Measurements from ENCODE around the gene SEMA3G.

The SEMA3G gene

DNA sequence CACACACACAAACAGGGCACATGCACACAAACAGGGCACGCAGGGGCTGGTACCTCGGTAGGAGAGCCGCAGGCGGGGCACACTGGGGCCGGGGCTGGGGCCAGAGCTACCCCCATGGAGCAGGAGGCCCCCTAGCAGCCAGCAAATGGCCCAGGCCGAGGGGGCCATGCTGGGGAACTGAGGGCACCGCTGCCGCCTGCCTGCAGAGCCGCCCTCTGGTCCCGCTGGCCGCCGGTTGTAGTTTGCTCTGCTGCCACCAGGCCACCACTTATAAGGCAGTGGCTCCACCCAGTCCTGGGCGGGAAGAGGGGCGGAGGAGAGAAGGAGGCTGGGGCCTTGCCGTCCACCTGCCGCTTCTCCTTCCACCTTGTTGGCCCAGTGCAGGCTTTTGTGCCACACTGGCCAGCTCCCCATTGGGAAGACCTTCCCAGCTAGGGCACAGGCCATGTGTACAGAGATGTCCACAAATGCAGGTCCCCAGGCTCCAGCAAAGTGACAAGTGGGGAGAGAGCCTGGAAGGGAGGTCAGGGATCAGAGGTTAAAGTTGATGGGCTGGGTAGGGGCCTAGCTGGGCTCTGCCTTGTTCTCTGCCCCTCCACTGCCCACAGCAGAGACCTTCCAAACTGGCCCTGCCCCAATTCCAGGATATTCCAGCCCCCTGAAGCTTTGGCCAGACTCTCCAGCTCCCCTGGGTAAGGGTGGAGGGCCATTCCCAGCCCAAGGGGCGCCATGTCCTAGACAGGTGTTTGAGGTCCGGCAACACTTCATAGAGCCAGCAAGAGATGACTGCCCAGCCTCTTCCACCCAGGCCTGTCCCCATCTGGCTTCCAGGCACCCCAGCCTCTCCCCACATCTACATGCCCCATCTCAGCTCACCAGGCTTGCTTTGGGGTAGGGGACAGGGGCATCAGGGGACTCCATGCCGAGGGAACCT is at the start of gene SEMA3G:
Gene SEMA3G (minus strand): TSS at position 244 of the 934 bp plus-strand sequence. CDS start 76 bp downstream, at position 168.
- DNase-seq, result peak; percentile 23 to 29

DNA sequence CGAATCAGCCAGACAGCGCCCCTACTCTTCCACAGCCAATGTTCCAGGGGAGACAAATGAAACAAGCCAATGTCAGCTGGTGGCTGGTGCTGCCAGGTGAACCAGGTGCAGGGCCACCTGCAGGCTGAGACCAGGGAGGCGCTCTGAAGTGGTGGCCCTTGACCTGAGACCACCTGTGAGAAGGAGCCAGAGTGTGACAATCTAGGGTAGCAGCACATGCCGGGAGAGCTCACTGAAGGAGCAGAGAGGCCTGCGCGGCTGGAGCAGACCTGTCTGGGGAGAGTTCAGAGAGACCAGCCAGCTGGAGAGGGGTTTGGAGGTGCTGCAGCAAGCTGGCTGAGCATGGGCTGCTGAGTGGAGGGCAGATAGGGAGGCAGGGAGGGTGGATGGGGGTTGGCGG is 49.5 kb upstream of the SEMA3G start:
- no peak for DNase-seq

DNA sequence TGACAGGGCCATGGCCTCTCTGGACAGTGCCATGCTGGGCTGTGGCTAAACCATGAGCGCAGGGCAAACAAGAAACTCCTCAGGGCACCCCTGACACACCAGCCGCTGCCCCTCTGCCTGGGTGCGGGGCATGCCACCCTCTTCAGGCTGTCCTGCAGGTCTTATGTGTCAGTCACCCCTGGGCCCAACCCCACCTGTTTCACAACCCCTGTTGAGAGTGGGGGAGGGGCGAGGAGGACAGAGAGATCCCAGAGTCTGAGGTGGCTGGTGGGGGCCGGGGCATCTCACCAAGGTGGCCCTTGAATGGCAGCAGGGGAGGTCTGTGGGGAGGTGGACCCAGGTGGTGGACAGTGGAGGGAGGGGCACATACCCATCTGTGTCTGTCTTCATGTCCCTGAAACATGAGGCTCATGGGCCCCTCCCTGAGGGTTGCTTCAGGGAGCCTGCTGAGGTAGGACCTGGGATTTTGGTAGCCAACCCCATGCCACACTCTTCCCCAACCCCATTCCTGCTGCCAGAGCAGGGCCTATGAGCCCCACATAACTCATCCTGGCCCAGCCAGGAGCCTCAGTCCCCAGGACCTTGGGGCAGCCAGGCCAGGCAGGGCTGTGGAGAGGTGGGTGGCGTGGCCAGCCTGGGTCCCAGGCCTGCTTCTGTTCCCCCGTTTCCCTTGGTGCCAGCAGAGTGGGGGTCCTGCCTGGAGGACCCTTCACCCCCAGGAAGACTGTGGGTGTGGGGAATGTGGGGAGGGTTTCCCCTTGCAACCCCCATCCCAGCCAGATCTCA is 48.5 kb upstream of the SEMA3G start:
- no peak for DNase-seq

DNA sequence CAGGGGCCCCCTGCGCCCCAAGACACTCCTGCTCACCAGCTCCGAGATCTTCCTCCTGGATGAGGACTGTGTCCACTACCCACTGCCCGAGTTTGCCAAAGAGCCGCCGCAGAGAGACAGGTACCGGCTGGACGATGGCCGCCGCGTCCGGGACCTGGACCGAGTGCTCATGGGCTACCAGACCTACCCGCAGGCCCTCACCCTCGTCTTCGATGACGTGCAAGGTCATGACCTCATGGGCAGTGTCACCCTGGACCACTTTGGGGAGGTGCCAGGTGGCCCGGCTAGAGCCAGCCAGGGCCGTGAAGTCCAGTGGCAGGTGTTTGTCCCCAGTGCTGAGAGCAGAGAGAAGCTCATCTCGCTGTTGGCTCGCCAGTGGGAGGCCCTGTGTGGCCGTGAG is 47.2 kb upstream of the SEMA3G start:
- DNase-seq, result no peak

DNA sequence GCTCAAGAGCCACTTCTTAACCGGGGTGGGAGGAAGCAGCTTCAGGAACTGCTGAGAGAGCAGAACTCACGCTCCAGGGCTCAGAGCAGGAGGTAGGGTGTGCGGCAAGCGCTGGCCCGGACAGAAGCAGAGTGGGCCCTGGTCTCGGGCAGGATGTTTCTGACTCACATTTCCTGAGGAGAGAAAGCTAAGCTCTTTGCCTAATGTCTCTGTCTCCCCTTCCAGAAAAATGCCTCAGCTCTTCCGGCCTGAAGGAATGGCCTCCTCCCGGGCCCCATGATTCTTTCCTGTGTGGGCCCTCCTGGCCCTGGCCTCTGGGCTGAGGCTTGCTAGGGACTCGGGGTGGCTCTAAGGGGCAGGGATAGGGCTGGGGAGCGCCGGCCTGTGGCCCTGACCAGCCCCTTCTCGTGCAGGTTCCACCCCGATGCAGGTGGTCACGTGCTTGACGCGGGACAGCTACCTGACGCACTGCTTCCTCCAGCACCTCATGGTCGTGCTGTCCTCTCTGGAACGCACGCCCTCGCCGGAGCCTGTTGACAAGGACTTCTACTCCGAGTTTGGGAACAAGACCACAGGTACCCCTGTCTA is 46.1 kb upstream of the SEMA3G start:
- no peak for DNase-seq

DNA sequence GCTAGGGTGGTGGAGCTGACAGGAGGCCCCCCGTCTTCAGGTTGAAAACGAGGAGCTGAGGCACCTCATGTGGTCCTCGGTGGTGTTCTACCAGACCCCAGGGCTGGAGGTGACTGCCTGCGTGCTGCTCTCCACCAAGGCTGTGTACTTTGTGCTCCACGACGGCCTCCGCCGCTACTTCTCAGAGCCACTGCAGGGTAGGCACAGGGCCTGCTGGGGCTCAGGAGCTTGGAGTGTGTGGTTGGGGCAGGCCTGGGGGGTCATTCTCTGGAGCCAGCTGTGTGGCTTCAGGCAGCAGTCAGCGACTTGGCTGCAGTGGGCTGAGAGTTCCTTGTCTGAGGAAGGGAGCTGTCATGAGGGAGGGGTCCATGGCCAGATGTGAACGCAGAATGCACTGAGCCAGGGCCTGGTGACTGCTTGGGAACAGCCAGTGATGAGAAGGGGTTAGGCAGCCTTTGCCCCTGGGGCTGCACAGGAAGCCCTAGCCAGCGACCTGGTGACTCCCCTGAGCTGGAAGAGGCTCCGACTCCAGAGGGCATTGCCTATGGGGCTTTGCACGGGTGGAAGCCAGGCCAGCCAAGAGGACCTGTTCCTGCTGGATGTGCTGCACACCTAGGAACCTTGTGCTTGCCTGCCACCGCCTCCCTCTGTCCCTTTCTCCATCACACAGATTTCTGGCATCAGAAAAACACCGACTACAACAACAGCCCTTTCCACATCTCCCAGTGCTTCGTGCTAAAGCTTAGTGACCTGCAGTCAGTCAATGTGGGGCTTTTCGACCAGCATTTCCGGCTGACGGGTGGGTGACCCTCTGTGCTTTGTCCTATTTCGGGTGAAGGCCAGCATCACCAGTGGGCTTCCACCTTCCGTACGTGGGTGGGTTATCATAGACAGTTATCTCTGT is 45.4 kb upstream of the SEMA3G start:
- no peak for DNase-seq

GRCh38 chr3:52489453-52489852 is 44.5 kb upstream of the SEMA3G start:
- DNase-seq, result no peak

DNA sequence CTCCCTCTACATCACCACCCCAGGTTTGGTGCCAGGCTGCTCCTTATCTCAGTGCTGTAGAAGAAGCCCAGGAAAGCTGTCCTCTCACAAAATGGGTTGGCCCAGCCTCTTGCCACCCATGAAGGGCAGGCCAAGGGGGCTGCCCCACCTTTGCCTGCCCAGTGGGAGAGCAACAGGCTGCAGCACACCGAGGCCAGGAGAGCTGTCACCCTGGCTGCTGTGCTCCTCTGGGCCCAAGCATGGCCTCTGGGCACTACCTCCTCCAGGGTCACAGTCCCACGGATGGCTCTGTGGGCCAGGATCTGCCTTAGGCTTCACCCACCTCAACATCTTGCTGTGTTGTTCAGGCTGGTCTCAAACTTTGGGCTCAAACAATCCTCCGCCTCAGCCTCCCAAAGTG is 43.8 kb upstream of the SEMA3G start:
- DNase-seq, result no peak

DNA sequence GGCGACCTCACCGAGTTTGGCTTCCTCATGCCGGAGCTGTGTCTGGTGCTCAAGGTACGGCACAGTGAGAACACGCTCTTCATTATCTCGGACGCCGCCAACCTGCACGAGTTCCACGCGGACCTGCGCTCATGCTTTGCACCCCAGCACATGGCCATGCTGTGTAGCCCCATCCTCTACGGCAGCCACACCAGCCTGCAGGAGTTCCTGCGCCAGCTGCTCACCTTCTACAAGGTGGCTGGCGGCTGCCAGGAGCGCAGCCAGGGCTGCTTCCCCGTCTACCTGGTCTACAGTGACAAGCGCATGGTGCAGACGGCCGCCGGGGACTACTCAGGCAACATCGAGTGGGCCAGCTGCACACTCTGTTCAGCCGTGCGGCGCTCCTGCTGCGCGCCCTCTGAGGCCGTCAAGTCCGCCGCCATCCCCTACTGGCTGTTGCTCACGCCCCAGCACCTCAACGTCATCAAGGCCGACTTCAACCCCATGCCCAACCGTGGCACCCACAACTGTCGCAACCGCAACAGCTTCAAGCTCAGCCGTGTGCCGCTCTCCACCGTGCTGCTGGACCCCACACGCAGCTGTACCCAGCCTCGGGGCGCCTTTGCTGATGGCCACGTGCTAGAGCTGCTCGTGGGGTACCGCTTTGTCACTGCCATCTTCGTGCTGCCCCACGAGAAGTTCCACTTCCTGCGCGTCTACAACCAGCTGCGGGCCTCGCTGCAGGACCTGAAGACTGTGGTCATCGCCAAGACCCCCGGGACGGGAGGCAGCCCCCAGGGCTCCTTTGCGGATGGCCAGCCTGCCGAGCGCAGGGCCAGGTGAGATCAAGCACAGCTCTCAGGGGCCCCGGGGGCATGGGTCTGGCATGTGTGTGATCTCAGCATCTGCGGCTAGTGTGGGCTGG is 43.1 kb upstream of the SEMA3G start:
- no peak for DNase-seq

DNA sequence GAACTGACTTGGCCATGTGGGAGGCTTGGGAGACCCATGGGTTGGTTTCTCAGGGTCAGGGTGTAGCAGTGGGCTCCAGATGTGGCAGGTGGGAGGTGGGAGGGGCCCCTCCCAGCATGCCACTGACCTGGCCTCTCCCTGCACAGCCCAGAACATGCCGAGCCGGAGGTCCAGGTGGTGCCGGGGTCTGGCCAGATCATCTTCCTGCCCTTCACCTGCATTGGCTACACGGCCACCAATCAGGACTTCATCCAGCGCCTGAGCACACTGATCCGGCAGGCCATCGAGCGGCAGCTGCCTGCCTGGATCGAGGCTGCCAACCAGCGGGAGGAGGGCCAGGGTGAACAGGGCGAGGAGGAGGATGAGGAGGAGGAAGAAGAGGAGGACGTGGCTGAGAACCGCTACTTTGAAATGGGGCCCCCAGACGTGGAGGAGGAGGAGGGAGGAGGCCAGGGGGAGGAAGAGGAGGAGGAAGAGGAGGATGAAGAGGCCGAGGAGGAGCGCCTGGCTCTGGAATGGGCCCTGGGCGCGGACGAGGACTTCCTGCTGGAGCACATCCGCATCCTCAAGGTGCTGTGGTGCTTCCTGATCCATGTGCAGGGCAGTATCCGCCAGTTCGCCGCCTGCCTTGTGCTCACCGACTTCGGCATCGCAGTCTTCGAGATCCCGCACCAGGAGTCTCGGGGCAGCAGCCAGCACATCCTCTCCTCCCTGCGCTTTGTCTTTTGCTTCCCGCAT is 42.3 kb upstream of the SEMA3G start:
- DNase-seq, result no peak

- no peak for DNase-seq
Measured at GRCh38 chr3:52484680-52485461, 40.0 kb upstream of the SEMA3G start.

DNA sequence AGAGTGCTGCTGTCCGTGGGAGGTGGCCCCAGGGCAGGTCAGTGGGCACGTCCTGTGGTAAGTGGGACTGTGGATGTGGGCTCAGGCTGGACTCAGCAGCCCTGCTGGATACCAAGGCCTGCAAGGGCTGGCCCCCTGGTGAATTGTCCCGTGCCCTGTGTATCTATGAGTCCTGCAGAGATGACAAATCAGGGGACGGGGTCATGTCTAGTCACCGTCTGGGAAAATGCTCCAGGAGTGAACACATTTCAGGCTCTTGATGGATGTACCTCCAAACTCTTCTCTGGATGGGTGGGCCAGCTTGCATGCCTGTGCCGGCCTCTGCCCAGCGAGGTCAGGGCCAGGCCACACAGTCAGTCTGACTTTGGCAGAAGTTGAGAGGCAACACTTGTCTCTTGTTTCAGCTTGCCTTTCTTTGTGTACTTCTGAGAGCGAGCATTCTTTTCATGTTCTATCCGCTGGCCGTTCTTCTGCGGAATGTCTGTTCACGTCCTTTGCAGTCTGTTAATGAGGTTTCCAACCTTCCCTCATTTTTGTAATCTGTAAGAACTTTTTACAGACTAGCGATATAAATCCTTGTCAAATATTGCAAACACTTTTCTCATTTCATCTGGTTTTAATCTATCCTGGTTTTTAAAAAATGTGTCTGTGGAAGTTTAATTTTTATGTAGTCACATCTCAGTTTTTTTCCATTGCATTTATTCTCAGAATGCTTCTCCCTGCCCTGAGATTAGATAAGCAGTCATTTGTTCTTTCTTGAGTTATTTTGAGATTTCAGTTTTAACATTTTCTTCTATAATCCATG is 38.9 kb upstream of the SEMA3G start:
- no peak for DNase-seq

DNA sequence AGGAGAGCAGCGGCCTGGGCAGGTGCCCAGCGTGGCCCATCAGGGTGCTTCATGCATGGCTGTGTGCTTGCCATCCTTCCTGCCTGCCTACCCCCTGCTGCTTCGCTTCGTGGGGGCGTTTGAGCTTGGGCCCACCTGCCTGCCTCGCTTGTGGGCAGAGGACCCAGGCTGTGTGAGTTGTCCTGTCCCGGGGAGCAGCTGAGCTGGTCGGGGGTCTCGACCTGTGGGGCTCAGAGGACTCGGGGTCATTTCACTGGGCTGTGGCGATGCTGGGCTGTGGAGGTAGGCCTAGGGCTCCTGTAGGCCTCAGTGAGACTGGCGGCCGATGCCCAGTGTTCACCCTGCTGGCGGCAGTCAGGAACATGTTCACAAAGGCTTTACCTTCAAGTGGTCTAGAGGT is 38.2 kb upstream of the SEMA3G start:
- DNase-seq, result no peak

DNA sequence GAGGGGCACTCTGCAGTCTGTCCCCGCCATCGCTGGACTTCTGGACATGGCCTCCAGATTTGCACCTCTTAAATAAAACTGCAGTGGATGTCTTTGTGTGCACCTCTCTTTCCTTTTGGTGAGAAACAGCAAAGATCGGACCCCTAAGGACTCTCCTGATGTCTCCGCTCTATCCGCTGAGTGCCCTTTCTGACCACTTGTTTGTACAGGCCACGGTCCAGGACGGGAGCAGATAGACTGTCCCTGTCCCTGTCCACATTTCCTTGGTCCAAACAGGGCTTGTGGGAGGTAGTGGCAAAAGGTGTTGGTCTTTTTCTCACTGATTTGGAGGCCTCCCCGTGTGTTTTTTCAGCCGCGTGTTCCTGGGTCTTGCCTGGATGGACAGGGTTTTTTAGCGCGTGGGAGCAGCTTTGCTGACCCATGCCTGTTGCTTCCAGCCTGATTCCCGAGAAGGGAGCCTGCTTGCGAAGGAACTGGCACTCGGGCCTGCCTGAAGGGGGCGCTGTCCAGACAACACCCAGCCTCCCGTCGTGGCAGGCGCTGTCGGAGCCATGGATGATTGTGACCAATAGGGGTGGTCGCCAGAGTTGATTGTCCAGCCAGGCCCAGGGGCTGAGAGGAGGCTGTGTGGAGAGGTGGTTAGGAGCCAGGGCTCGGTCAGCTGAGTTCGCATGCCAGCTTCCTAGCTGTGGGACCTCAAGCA is 37.1 kb upstream of the SEMA3G start:
- no peak for DNase-seq

- no peak for DNase-seq
Measured at GRCh38 chr3:52480768-52481715, 36.1 kb upstream of the SEMA3G start.

GRCh38 chr3:52479877-52480575 is 35.1 kb upstream of the SEMA3G start:
- no peak for DNase-seq
